ENCODE measurements around the gene NPC1L1. TPM values are rescaled to one million over a fixed set of nuclear protein-coding genes. Genes with fewer than 3 reads are reported as not detected.
A peak's percentile ranks its signal among the peaks of the same experiment; 100 is the strongest.

The NPC1L1 gene
- polyA plus RNA-seq, 3 donors, result 0.04 TPM; not detected in 2

GRCh38 chr7:44490351-44491200 is 50.6 kb downstream of the NPC1L1 start, which contains the start of gene NUDCD3:
TSS of gene NUDCD3 (minus strand) at chr7:44490658. CDS start at chr7:44490600, 58 bp downstream.
- no peaks in the 10 kb centered on the region for H3K9me3 ChIP-seq (replicated peaks in 1 of 2; ENCODE audit: control insufficient read depth in 1 of 2, insufficient read depth in 1 of 2, low read length in 2 of 2)
- peak within 1 kb of the TSS; percentile 89 for H3K9ac ChIP-seq (ENCODE audit: insufficient read depth, low read length, poor library complexity, severe bottlenecking)
- H3K79me2 ChIP-seq (ENCODE audit: insufficient read depth, low read length), result peaks cover 49% of the 10 kb centered on the region
- WGBS (ENCODE audit: insufficient coverage), result under 1% methylated on average over 63 of the region's 63 CpGs
- H3K9me3 Mint-ChIP-seq, result peaks cover 0 to 2% (median 0%) of the 10 kb centered on the region in 7 donors
- H3K4me2 ChIP-seq (replicated peaks; ENCODE audit: extremely low read depth, low read length, poor library complexity, severe bottlenecking), result peak within 1 kb of the TSS; percentile 89
- peak; percentile 77 to 78 (median 77) for DNase-seq
- H3K4me1 ChIP-seq (ENCODE audit: control insufficient read depth in 1 of 2, insufficient read depth in 2 of 2, low read length in 2 of 2), result peaks cover 13 to 21% of the 10 kb centered on the region in 2 donors
- intact Hi-C loops (cut with micrococcal nuclease), result loop anchor here in 1 of 2 donors (5.0 to 10.0 kb wide), 3 partner anchors 82 to 1576 kb away; partner anchors contain the start of genes C7orf25, DDX56 and POLM
- H3K4me3 Mint-ChIP-seq, result peak within 1 kb of the TSS; percentile 74 to 94
- H3K36me3 ChIP-seq (replicated peaks in 1 of 2; ENCODE audit: control insufficient read depth in 1 of 2, insufficient read depth in 2 of 2, low read length in 2 of 2), result peaks cover 0 to under 1% of the 10 kb centered on the region in 2 donors
- no peaks in the 10 kb centered on the region for H3K27me3 ChIP-seq (ENCODE audit: control insufficient read depth in 2 of 2, insufficient read depth in 2 of 2, low read length in 2 of 2)
- peak within 1 kb of the TSS; percentile 92 for H2AFZ ChIP-seq (ENCODE audit: insufficient read depth, low read depth, low read length, poor library complexity, severe bottlenecking)
- peaks cover 40% of the 10 kb centered on the region for H3K4me1 Mint-ChIP-seq
- H3K27ac ChIP-seq (ENCODE audit: low read depth in 1 of 2, low read length in 2 of 2), result peak within 1 kb of the TSS; percentile 84 to 95
- peak within 1 kb of the TSS; percentile 60 to 80 (median 78) for H3K4me3 ChIP-seq (replicated peaks in 1 of 3; ENCODE audit: low read depth in 2 of 3, low read length in 3 of 3)
- H3K36me3 Mint-ChIP-seq, result peaks cover 6 to 11% of the 10 kb centered on the region in 2 donors
- peak within 1 kb of the TSS; percentile 86 to 98 (median 92) for H3K27ac Mint-ChIP-seq
- H4K20me1 ChIP-seq (ENCODE audit: insufficient read depth, low read length), result peaks cover 4% of the 10 kb centered on the region
- peaks cover 0 to 4% (median 2%) of the 10 kb centered on the region in 3 donors for H3K27me3 Mint-ChIP-seq (ENCODE audit: low read depth in 3 of 3)
- TF ChIP-seq CTCF (IDR thresholded peaks at IDR 0.05), result no peak

GRCh38 chr7:44489955-44490350 is 51.2 kb downstream of the NPC1L1 start:
- intact Hi-C loops (cut with micrococcal nuclease), result loop anchor here in 1 of 2 donors (5.0 to 10.0 kb wide), 3 partner anchors 82 to 1575 kb away; partner anchors contain the start of genes C7orf25, DDX56 and POLM
- no peak for TF ChIP-seq CTCF (IDR thresholded peaks at IDR 0.05)
- H3K27ac ChIP-seq (ENCODE audit: low read depth in 1 of 2, low read length in 2 of 2), result peak overlapping the region; percentile 84 to 95
- peaks cover 0 to 6% of the 10 kb centered on the region in 2 donors for H3K36me3 ChIP-seq (replicated peaks in 1 of 2; ENCODE audit: control insufficient read depth in 1 of 2, insufficient read depth in 2 of 2, low read length in 2 of 2)
- Mint-ChIP-seq H3K36me3 (peaks cover 8 to 14% of the 10 kb centered on the region in 2 donors), H3K27ac (peak overlapping the region; percentile 77 to 93 (median 89)), H3K27me3 (ENCODE audit: low read depth in 3 of 3) (peaks cover 0 to 4% (median 2%) of the 10 kb centered on the region in 3 donors), H3K9me3 (peaks cover 0 to 2% (median 1%) of the 10 kb centered on the region in 7 donors), H3K4me3 (peak overlapping the region; percentile 74 to 94), H3K4me1 (peaks cover 43% of the 10 kb centered on the region)
- peak overlapping the region; percentile 89 for H3K4me2 ChIP-seq (replicated peaks; ENCODE audit: extremely low read depth, low read length, poor library complexity, severe bottlenecking)
- no peaks in the 10 kb centered on the region for H3K27me3 ChIP-seq (ENCODE audit: control insufficient read depth in 2 of 2, insufficient read depth in 2 of 2, low read length in 2 of 2)
- peaks cover 52% of the 10 kb centered on the region for H3K79me2 ChIP-seq (ENCODE audit: insufficient read depth, low read length)
- peak overlapping the region; percentile 89 for H3K9ac ChIP-seq (ENCODE audit: insufficient read depth, low read length, poor library complexity, severe bottlenecking)
- H3K9me3 ChIP-seq (replicated peaks in 1 of 2; ENCODE audit: control insufficient read depth in 1 of 2, insufficient read depth in 1 of 2, low read length in 2 of 2), result no peaks in the 10 kb centered on the region
- peaks cover 13 to 21% of the 10 kb centered on the region in 2 donors for H3K4me1 ChIP-seq (ENCODE audit: control insufficient read depth in 1 of 2, insufficient read depth in 2 of 2, low read length in 2 of 2)
- peaks cover 4% of the 10 kb centered on the region for H4K20me1 ChIP-seq (ENCODE audit: insufficient read depth, low read length)
- H3K4me3 ChIP-seq (replicated peaks in 1 of 3; ENCODE audit: low read depth in 2 of 3, low read length in 3 of 3), result peak overlapping the region; percentile 60 to 80 (median 78)
- WGBS (ENCODE audit: insufficient coverage), result 0% methylated on average over 18 of the region's 19 CpGs
- DNase-seq, result peak; percentile 3 to 14 (median 4)
- peak overlapping the region; percentile 92 for H2AFZ ChIP-seq (ENCODE audit: insufficient read depth, low read depth, low read length, poor library complexity, severe bottlenecking)

All from CD14-positive monocyte (primary cell).